Measurements from ENCODE around the gene ATP9B.

Gene ATP9B

DNA sequence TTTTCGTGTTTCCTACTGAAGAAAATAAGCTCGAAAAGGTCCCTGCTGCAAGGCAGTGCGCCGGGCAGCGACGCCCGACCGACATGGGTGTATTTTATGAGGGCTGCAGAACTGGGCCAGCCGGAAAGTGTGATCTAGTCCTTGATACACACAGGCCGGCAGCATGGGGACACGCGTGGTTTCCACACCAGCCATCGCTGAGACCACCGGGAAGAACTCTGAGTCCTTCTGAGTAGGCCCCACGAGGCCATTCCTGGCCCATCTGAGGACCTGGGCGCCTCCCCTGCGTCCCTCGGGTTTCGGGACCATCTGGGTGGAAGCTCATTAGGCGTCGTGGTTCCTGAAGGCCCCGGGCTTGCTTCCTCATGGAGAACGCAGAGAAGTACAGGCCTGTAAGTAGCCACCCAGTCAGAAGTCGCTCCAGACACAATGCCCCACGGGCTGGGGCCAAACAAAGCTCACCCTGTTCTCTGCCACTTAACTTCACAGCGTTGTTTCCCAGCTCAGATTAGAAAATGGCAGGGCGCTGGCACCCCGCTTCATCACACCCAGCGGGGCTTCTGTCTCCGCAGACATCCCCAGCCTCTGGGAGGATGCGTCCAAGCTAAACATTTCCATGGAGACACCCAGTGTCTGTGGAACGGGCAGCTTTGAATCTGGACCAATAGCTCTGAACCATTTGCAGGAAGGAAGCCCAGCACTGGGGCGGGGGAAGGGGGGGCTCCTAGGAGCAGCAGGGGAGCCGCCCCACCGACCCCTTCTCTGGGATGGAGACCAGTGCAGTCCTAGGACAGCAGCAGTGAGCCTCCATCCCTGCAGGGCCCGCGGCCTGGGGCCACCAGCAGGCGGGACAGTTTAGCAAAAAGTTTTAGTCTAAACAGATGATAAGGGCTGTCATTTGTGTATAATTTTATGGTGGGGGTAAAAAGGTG, 328.9 kb downstream of the ATP9B start:
- DNase-seq = no peak

DNA sequence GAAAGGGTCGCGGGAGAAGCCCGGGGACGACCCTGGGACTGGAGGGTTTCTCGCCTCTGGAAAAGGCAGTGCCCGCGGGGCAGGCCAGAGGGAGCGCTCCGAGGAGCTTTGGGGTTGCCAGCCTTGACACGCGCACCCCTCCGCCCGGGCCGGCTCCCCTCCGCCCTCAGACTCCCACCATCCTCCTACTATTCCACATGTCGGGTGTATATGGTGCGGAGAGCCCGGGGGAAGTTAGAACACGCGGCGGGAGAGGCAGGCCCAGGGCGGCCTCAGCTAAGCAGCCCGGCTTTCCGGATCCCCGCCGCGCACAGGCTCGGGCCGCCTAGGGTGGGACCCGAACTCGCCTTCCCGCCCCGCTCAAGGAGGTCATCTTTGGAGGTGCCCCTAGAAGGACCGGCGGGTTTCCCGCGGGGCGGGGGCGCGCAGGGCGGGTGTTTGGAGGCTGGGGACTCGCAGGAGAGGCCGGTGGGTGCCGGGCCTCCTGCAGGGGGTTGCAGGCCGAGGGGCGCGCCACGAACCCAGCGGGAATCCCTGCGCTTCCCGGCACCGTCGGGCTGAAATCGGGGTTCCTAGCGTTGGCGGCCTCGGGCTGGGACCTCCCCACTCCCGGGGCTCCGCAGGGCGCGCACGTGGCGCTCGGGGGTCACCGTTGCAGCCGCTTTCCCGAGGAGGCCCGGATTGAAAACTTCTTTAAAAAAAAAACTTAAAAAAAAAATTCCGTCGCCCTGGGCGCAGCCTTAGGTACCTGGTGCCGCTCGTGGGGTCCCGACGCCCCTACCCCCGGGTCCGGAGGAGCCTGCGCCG, 330.3 kb downstream of the ATP9B start:
- peak; percentile 30 to 71 (median 50) for DNase-seq

DNA sequence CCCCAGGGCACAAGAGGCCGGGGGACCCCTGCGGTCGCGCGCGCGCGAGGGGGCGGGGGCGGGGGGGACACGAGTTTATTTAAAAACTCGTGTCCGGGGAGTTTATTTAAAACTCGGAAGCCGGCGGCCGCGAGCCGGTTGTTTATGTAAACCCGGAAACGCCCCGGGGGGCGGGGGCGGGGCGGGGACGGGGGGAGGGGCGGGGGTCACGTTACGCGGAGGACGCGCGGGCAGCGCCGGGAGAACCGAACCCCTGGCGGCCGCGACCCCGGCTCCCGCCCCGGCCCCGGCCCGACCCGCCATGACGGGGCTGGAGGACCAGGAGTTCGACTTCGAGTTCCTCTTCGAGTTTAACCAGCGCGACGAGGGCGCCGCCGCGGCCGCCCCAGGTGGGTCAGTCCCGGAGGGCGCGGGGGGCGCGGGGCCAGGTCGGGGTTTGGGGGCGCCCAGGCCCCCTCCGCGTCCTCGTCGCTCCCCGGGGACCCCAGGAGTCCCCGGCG, 330.9 kb downstream of the ATP9B start:
- peak; percentile 66 to 91 (median 80) for DNase-seq

DNA sequence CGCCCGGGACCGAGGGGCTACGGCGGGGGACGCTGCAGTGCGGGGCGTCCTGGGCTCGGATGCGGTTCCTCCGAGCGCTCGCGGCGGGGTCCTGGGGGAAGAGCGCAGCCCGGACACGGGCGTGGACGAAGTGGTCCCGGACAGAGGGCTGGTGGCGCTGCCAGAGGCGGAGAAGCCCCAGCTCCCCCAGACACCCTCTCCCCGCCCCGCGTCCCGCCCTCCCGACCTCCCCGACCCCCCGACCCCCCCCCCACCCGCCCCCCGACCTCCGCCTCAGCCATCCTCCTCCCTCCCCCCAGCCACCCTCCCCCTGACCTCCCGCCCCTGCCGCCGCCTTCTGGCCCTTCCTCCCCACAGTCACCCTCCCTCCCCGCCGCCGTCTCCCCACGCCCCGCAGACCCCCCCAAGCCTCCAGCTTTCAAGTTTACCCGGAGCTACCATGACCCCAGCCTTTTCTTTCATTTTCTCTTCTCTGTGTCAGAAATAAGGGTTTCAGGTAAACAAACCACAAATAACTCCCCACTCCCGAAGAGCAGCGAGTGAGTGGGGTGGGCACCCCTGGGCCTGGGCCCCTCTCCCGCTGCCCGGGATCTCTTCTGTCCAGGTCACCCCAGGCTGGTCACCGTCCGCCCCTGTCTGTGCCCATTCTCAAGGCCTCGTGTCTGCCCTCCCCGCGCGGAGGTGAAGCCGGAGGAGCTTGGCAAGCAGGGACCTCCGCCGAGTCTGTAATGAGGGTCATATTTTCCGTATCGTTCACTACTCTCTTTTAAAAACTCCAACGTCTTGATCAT, 331.6 kb downstream of the ATP9B start:
- DNase-seq = peak in 2 of 4 experiments; percentile 32 to 41

DNA sequence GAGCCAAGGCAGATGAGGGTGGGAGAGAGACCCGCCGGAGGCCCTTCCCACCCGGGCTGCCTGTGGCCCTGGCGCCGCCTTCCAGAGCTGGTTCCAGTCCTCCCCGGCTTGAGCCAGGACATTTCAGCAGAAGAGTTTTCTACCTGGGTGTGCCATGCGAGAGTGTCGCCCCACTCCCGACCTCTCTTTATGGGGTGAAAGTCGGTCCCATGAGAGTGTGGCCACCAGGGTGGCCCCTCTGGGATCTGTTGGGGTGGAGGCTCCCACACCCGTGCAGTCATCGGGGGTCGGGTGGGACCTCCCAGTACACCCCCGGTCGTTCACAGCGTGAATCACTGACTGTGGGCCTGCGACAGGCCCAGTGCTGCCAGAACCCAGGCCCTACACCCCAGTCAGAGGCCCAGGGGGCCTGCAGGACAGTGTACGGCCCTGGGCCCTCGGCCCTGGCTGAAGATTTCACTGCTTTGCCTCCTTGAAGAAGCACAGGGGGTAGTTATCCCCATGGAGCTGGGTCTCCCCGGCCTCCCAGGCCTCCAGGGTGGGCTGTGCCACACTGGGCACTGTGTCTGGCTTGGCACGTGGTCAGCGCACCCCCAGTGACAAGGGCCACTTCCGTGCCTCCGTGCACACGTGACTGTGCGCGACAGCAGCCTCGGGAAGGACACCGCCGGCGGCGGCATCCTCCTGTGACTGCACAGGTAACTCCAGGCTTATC, 332.5 kb downstream of the ATP9B start:
- DNase-seq = no peak

DNA sequence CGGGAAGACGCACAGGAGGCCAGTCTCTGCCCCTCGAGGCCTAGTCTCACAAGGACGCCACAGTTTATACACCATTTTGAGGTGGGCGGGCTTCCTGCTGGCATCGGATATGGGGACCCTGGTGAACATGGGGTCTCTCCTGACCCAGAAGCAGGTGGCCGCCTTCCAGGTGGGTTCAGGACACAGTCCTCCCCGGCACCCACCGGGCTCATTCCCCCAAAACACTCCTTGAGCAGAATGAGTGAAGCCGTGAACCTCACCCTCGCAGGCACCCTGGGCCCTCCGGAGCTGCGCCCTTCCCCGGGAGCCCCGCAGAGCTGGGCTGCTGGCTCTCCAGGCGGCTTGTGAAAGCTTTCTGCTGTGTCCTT, 333.0 kb downstream of the ATP9B start:
- DNase-seq = no peak

DNA sequence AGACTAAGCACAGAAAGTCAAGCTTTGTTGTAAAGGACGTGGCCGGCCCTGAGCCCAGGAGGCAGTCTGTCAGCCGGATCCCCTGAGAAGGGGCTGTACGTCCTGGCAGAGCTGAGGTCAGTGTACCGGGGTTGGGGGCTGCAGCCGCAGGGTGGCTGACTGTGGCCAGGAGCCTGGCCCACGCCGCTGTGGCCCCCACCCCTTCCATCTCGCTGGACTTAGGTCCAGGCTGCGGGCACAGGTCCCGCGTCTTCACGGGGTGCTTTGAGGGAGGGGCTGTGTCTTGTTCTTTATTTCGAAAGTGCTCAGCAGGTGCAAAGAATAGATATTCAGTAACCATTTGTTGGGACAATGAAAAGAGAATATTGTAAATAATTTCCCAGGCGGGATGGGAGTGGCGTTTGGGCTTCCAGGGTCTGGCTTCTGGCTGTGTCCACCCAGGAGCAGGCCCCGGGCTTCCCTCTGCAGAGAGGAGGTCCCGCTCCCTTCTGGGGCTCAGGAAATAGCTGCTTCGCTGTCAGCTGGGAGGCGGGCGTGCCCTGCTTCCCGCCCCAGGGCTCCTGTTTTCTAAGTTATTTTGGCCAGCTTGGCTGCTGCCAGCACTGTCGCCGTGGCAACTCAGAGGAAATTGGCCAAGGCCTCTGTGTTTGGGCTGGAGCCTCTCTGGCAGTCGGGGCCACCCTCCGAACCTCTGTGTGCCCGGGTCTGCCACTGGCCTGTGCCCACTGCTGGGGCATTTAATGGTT, 334.0 kb downstream of the ATP9B start:
- DNase-seq = peak; percentile 73 to 88 (median 82)

DNA sequence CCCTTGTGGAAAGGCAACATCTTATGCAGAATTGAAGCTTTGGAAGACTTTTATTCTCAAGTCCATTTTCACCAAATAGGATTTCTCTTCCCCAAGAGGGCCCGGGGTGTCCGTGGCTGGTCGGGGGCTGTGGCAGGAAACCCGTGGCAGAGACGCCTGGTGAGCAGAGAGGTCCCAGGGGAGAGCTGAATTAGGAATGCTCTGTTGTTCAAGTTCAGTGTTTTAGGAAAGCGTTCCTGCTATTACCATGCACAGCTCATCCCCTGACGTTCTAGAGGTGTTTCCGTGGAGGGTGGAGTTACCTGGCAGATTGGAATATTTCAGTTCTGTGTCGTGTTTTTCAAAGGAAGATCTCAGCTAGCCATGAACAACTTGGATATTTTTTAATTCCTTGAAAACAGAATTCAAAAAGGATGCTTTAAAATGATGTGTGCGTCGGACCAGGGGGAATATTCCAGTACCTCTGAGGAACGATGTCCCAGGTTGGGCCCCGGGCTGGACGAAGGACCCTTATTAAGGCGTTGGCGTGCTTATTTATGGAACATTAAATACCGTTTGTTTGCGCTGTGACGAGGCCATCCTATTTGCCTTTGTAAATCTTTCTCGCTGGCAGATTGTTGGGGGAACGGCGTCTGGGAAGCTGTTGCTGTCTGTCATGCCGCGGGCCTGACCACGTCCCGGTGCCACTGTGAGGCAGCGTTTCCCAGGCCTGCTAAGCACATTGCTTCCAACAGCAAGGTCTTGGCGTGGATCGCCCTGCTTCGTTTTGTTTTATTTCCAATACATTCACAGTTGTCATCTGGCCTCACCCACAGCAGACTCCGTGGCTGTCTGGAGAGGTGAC, 334.8 kb downstream of the ATP9B start:
- no peak for DNase-seq

DNA sequence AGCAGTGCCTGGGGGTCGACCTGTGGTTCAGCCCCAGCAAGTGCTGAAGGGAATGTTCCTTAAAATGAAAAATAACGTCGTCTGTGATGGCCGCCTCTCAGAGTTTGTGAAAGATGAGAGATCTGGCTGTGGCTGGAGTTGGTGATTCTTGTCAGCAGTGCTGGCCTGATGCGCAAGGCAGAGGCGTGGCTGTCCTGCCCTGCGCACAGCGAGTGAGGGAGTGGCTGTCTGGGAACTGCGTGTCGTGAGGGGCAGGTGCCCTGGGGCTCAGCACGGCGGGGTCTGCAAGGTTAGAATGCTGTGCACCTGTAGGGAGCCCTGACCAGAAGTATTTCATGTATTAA, 335.3 kb downstream of the ATP9B start:
- no peak for DNase-seq

DNA sequence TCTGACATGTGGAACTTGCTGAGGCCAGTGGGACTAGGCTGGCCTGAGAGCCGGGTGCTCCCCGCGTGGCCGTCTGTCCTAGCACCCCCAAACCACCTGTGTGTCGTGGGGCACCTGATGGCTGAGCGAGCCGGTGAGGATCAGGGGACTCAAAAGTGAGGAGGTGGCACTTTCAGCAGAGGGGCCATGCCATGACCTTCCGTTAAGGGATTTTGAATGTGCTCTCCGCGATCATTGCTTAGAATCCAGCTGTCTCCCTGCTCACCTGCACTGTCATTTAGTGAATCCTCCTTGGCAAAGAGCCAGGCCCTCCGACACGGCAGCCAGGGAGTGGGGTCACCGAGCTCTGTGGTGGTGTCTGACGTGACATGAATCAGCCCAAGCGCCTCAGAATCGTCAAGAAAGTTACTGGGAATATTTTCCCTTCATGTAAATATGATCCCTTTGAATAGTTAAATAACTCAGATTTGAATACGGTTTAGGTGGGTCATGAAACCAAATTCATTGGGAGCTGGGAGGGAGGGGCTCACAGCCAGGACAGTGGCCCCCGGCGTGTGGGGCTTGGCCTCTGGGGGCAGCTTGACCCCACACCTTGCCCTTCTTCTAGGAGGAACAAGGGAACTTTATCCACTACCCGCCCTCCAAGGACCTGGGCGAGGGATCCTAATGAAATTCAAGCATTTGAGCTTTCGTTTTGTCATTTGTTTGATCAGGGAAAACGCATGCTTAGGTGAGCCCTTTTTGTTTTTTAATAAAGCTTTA, 336.0 kb downstream of the ATP9B start:
- no peak for DNase-seq

DNA sequence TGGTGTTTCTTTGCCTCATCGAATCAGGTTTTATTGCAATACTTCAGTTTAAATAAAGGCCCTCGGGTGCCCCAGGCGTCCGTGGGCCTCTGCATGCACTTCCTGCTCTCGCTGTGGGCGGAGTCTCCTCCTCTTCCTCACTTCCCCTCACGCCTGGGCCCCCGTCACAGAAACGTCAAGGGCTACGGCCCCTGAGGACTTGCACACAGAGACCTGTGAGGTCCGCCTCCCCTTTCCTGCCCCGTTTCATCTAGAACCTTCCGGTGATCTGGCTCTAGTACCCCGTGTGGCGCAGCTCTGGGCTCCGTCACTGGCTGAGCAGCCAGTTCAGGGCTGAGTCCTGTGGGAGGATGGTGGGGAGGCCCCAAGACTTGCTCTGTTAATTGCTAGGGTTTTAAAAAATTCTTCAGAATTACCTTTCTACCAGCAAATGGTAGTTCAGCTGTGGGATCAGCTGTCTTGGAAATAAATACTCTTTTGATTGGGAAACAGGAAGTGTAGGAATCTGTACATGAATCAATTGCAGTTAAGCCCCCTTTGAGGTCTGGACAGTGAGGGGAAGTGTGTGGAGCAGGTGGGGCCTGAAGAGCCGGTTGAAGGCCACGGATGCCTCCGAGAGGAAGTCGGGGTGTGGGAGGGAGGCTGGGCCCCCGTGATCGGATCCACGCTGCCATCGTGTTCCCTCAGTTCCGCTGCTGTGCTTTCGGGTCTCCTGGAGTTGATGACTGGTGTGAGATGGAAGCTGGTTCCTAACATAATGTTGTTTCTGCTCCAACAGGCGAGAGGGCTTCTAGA, 336.8 kb downstream of the ATP9B start:
- peak; percentile 87 to 94 (median 90) for DNase-seq

DNA sequence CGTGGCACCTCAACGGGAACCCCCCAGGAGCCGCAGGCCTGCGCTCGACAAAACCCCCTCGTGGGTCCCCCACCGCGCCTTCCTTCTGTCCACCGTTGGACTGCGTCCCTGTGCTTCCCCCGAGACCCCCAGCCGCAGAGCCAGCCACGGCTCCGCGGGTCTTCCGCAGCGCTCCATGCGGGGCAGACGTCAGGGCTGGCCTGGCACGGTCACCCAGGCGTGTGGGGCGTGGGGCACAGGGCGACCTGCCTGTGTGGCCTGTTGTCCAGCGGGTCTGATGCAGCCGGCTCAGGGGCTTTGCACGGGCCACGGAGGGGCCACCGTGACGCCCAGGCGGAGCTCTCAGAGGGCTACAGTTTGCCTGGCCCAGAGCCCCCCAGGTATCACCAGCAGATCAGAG, 337.5 kb downstream of the ATP9B start:
- no peak for DNase-seq

DNA sequence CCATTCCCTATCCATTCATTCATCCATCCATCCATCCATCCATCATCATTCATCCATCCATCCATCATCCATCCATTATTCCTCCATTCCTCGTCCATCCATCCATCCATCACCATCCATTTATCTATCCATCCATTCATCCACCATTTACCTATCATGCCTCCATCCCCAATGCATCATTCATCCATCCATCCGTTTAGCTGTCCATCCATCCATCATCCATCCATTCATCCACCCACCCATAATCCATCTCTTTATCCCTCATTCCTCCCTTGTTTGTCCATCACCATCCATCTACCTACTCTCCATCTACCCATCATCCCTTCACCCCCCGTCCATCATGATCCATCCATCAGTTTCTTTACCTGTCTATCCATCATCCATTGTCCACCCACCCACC, 340.1 kb downstream of the ATP9B start:
- DNase-seq = no peak

DNA sequence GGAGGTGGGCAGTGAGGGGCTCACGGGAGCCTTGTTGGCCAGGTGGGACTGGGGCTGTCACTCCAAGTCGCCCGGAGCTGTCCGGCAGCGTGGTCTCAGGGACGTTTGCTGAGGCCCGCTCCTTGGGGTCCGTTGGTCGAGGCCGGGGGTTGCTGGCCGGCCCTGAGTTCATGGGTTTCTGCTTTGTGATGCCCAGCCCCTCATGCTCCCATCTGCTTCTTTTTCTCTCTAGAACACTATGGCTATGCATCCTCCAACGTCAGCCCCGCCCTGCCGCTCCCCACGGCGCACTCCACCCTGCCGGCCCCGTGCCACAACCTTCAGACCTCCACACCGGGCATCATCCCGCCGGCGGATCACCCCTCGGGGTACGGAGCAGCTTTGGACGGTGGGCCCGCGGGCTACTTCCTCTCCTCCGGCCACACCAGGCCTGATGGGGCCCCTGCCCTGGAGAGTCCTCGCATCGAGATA, 341.0 kb downstream of the ATP9B start:
- DNase-seq = no peak

DNA sequence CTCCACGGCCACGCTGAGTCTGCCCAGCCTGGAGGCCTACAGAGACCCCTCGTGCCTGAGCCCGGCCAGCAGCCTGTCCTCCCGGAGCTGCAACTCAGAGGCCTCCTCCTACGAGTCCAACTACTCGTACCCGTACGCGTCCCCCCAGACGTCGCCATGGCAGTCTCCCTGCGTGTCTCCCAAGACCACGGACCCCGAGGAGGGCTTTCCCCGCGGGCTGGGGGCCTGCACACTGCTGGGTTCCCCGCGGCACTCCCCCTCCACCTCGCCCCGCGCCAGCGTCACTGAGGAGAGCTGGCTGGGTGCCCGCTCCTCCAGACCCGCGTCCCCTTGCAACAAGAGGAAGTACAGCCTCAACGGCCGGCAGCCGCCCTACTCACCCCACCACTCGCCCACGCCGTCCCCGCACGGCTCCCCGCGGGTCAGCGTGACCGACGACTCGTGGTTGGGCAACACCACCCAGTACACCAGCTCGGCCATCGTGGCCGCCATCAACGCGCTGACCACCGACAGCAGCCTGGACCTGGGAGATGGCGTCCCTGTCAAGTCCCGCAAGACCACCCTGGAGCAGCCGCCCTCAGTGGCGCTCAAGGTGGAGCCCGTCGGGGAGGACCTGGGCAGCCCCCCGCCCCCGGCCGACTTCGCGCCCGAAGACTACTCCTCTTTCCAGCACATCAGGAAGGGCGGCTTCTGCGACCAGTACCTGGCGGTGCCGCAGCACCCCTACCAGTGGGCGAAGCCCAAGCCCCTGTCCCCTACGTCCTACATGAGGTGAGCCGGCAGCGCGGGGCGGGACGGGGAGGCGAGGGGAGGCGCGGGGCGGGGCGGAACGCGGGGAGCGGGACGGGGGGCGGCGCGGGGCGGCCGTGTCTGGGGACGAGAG, 341.8 kb downstream of the ATP9B start:
- peak in 1 of 4 experiments; percentile 32 for DNase-seq

DNA sequence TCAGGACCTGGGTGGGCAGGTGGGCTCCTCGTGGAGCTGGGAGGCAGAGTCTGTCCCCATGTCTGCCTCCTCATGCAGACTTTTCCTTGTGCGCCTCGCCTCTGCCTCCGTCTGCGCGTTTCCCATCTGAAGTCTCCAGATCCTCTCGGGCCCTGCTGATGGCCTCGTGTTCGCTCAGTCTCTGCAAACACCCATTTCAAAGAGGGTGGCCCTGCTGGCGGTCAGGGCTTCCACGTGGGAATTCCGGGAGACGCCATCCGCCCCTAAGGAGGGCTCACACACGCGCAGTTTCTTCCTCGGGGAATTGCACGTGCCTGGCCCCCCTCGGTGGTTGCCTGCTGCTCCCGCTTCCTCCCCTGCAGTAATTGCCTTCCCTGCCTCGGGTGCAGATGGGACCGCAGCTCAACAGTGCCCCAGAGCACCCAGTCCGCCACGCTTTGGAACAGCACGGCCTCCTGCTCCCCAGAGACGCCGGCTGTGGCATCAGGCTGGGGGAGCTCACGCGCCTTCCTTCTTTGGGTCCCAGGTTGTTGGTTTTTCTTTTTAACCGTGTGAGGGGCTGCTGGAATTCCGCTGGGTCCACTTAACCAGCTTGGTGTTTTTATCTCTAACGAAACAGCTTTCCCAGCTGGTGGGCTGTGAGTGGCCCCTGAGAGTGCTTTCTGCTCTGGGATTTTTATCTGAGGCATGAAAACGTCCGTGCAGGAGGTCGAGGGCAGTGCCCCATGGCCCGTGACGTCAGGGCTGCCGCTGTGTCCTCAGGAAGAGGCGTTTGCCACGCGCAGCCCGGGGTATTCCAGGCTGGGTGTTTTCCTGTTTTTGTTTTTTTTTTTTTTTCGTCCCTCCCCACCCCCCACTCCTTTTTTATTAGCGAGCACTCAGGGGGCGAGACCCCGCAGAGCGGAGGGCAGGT, 342.7 kb downstream of the ATP9B start:
- DNase-seq = no peak

Data from suppressor macrophage (primary cell).